NCI-H748 (cell line): ENCODE measurements around the gene ACACA.

Source experiments
- DNase-seq: peaks from one replicate; lab custom pipeline; 2025; ENCODE audit not compliant: unreplicated experiment; lab: John Stamatoyannopoulos, UW

Gene ACACA

DNA sequence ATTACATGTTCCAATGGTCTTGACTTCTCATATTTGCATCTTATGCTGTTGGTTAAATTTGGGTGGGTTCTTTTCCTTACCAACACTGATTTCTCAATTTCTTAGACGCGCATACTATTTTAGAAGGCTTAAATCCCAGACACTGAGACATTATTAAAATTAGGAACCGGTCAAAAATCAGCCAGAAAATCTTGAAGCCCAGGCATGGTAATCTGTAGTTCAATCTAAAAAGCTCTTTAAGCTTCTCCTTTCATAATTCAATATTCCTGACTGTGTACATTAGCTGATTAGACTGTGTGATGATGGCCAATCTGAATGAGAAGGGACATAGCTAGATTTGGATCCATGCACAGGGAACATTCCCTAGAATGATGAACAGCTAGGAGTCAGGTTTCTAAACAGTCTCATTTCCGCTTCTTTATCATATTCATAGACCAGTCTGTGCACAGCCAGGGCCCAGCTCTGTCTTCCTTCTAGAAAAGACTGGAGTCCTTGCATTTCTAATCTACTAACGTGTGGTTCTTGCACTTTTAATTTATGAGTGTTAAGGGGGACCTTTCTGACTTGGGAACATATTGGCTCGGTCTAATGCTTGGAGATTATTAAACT lies 268.6 kb downstream of the ACACA start:
- no peak for DNase-seq

DNA sequence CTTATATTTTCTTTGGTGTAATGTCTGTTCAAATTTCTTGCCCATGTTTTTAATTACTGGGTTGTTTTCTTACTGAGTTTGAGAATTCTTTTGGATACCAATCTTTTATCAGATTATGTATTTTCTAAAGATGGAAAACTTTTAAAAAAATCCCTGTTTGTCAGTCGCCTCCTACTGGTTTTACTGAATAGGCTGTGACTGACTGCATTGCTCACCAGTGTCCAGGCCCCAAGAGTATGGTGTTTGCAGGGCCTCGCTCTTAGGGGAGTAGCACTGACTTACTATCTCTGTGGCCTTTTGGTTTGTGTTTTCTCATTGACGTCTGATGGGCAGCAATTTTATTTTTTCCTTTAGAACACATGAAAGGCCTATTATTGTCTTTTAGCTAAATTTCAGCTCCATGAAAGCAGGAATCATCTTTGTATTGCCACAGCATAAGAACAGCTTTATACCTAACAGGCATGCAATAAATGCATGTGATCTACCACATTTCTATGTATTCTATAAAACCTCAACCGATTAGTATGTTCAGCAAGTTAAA lies 269.5 kb downstream of the ACACA start:
- DNase-seq: no peak

DNA sequence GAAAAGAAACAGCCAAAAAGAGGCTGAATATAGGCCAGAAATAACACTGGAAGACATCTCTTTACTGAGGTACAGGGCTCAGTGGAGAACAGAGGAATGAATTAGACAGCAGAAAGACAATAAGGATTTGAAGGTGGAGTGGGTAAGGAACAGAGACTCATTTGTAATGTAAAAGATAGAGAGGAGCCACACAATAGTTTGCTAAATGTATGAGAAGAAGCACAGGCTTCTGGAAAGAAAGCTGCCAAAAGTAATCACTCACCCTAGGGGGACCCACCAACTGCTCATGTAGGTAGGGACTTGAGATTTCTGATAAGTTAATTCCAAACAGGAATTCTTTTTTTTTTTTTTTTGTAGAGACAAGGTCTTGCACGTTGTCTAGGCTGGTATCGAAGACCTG lies 271.1 kb downstream of the ACACA start:
- DNase-seq: no peak

DNA sequence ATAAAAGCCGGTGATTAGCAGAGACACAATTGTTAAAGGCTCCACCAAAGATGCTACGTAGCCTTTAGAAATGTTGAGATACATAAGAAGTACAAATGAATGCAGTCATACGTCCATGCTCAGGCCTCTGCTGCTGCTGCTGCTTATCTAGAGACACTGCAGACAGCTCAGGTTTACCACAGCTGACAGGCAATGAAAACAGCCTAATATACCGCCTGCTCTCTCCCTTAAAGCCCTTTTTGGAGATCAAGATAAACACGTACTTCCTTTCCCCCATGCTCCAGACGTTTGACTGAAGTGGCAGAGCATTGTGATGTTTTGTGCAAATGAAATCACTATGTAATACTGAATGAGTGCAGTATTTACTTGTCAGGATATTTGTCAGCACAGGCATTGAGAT lies 272.6 kb downstream of the ACACA start:
- no peak for DNase-seq

DNA sequence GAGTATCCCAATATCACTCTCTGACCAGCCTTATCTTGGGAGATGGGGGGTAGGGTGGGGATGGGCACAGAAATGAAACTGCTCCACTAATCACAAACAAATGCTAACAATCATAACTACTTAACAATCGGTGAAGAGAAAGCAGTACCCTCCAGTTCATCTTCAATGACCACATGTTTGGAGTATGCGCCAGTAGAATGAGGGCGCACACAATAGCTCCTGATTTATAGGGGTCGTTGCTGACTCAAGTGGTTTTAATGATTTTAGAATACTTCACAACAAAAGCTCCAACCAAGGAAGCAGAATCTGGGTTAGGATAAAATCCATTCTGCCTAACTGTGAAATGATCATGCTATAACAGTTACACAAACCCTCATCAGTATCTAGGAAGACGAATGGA lies 273.5 kb downstream of the ACACA start:
- DNase-seq: peak; percentile 11

DNA sequence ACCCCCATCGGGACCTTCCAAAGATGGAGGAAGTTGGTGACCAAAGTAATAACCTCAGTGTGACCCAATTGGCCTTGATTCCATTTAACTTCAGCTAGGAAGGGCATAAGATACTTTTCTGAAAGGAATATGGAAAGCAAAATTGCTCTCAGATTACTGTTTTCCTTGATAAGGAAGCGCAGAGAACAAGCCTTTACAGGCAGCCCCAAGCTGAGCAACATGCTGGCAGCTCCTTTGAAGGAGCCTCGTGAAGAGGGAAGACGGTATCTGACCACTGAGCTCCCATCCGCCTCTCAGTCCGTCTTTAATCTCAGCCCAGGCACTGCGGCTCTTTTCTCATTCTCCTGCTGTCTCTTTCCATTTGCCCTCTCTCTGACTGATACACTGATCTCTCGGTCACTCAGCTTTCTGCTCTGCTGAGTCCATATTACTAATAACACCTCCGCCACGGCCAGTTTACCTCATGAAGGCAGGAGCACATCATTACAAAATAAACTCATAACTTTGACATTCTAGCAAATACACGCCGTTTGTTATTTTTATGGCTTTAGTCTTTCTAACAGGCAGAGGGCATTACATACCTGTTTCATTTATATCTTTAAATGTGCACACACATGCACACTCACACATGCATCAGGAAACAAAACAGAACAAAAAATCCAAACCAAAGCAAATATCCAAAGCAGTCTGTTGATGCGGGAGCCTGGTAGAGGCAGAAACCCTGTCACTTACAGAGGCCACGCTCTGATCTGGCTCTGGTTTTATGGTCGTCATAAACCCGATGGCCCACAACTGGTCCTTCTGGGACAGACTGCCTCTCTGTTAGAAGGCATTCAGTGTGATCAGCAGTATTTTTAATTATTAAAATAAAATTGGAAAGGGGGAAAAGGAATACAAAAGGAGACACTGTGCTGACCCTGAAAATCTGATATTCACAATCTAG lies 274.7 kb downstream of the ACACA start:
- DNase-seq: no peak

DNA sequence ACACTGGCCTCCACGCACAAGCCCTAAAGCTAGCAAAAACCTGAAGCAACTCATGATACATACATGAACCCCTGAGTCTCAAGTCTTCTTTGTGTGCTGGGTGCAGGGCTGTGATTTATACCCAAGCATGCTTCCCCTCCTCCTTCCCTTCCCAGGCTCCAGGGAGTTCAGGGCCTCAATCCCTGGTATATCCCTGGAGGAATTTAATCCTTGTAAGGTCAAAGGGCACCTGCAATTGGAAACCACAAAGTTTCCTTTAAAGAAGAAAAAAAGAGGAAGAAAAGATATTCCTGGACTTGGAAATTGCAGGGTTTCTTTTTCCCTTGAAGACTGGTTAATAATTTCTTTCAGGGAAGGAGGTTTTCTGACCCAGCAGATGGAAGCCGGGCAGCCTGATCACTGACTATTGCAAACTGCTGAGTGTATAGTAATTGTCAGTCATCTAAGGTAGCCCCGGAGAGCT lies 275.6 kb downstream of the ACACA start:
- DNase-seq: no peak

DNA sequence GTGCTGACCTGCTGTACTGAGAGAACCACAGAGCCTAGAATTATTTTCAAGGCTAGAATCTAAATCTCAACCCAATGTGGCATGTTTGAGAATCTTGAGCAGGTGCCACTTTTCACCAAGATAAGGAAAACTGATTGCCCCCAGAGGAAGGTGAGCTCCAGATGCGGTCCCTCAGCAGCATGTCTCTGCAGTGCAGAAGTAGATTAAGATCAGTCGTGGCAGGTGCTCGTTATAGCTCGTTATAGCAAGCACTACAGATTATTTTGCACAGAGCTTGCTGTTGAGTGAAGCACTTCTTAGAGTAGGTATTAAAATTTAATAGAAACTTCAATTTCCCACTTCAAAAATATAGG lies 281.8 kb downstream of the ACACA start:
- no peak for DNase-seq

DNA sequence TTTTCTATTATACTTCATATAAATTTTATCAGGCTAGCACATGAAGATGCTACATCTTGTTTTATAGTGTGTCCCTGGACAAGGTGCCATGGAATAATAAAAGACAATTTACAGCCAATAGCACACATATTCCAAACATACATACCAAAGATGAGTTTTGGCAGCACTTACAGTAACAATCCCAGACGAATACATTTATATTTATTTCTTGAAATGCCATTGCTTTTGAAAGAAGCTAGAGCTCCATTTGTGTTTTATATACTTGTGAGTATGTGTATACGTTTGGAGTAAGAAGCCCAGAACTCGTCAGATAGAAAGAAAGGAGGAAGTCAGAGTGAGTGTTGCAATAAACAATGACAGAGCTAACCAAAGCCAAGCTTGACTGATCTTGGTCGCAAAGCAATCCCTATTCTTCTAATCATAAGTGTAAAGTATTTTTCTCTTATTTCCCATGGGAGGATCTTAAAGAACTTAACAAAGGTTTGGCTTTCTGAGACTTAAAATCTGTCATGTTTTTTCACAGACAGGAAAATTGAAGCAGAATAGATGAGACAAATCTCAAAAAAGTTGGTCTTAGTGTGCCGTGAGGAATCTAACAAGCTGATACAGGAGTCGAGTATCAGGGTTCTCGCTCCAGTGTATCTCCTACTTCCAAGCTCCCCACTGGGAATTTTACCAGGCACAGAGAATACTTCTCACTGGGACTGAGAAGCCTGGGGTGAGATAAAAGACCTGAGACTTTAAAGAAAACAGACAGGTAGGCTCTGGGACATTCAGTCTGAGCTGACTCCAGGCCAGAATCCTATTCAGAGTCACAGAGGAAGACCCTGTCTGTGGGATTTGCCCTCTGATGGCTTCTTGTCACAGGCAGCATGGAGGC lies 282.5 kb downstream of the ACACA start:
- no peak for DNase-seq

DNA sequence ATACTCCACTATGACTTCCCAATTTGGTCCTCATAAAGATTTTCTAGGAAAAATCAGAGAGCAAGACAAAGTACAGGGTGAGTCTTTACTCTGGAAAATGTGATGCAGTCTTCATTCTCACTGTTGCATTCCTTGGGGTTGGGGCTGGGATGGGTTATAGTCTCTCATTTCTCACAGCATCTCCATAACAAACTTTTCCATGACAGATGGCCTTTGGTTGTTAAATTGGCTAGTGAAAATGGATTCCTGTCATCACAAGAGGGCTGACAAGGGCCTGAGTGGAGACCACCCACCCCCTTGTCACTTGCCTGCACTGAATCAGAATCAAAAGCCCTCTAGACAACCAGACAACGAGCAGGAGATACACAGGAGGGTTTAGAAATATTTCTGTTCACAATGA lies 283.2 kb downstream of the ACACA start:
- no peak for DNase-seq

DNA sequence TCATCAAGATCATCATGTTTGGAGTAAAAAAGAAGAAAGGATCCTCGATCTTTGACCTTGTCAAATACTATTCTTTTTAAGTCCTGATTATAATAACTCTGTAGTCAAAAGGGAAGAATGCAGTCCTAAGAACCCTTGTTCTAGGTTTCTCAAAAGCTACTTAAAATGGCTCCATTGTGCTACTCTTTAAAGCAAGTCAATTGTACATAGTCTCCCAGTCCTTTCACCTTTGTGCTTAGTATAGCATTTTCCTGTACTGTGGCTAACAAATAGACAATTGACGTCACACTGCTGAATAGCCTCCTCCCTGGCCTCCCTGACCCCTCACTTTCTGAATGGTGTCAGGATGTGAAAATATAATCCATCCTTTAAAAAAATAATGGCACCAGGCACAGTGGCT lies 285.0 kb downstream of the ACACA start:
- DNase-seq: no peak

DNA sequence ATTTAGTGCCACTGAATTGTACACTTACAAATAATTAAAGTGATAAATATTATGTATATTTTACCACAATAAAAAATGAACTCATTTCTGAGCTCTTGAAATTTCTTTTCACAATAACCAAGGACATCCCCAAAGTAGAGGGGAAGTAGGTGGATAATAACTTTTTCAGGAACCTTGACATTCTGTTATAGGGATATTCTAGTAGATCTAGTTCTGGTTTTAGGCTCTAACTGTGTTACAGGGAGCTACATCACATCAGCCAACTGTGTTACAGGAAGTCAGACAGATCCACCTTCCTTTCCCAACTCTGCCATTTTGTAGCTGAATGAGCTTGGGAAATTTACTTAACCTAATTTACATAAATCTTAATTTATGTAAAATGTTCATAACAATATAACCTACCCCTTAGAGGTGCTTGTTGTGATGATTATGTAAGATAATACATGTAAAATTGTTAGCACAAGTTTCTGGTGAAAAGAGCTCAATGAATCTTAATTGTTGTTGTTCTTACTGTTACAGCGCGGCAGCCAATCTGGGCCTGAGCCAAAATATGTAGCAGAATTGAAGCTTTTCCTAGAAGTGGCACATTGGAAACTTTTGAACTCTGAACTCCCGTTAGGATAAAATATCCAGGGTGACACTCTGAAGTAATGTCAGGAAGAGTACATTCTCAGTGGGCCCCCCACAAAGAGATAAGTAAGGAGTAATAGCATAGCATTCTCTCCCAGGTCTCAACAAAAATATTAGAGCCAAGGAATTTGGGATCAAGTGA lies 288.1 kb downstream of the ACACA start:
- DNase-seq: no peak

DNA sequence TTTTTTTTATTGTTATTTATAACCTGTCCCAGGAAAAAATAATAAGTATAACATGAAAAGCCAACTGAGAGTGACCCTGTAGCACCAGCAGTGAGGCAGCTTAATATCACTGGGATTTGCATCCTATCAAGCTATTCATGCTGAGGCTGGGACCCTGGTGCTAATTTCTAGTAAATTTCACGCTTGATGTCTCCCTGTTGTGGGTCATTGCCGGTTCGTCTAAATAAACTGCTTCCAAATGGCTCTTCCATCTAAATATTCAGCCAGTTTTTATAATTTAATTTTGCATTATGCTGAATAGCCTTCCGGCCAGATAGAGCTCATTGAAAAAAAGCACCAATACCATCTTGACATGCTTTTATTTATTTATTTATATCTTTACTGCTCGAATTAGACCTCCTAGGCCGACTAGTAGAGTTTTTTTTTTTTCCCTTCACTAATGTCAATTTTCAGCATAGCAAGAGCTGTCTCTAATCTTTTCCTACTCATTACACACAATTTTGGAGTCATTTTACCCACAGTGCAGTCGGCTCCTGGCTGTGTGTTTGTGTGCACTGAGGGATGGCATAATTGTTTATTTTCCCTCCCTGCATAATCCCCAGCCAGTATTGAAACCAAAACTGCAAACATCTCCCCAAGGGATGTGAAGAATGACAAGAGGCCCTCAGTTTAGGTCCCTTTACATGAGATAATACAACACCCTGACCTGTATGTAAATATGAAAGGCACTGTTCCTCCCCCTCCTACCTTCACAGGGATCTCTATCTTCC lies 289.1 kb downstream of the ACACA start:
- DNase-seq: no peak

DNA sequence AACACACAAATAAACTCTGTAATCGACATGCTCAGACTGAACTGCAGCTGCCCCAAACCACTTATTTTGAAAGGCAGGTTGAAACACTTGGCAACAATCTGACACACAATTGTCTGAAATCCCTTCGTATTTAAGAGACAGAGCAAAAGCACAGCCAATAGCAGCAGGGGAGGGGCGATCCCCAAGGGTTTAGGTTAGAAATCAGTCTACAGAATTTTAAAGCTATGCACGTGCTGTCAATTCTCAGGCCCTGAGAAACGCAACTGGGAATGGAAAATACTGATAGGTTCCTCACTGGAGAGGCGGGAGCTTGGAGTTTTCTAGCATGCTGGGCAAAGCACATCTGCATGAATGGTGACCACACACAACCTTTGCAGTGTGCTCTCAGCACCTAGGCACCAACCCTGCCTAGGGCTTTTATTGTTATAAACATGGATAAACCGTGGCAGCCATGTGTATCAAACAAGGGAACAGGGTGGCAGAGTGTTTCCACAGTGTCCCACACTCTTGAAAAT lies 289.9 kb downstream of the ACACA start:
- no peak for DNase-seq

DNA sequence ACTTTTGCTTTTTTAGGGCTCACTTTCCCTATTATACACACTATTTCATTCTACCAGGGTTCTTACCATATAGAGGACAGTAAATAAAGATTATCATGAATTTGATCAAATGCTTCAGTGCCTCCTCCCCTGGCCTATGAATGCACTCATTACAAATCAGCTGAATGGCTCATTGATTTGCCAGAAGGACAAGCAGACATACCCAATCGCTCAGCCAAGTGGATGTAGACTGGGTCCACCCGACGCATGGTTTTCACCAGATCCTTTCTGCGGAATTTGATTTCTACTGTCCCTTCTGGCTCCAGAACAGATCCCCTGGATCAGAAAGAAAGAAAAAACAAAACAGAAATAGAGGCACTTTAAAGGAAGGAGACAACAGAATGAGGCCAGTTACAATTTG lies 295.3 kb downstream of the ACACA start:
- no peak for DNase-seq

DNA sequence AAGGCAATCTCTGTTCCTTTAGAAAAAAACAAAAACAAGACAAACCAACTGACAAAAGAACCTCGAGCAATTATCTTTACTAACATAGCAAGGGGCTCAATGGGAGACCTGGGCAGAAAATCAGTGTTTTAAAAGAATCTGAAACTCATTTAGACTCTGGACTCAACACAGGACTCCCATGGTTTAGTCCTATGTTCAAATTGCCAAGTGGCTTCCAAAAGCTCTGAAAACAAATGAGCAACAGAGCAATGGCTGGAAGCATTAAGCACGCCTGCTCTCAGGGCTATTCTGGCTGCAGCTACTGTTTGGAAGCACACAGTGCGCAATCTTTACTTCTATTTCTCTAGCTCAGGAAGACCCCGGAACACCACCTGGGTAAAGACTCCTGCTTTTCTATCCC lies 295.9 kb downstream of the ACACA start:
- DNase-seq: no peak

DNA sequence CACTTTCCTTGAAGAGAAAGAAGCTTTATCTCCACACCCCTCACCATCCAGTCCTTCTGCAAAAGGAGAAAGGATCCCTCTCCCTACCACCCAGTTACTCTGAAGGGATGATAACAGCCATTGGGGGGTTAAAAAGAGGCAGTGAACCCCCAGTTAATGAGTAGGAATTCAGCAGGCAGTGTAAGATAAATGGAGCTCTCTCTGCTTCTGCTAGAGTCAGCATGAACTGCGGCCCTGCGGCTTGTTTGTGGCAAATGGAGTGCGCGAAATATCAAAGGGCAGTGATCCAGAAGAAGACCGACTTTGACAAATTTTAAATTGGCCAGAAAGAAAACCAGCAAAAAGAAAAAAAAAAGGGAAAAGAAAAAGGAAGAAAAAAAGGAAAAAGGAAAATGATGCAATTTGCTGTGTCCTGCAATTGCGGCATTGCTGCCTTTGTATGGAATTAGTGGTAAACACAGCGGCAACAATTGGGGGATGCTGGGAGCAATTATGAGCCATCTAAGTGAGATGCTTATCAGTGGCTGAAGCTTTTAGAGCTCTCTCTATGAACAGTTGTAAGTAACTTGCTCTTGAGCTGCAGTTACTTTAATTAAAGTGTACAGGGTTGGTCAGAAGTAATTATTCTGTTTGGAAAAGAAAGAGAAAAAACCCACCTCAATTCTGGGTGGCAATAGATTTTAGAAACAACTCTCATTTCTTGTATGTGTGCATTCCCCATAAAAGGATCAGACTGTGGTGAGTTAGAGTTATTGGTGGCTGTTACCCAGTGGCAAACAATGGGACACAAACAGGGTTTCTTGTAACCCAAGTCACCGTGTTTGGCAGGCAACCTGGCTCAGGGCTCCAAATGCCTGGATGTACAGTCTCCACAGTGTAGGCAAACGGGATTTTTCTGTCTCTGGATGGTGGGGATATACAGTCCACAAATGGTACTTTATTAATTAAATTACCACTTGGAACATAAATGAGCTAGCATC lies 296.6 kb downstream of the ACACA start:
- no peak for DNase-seq

DNA sequence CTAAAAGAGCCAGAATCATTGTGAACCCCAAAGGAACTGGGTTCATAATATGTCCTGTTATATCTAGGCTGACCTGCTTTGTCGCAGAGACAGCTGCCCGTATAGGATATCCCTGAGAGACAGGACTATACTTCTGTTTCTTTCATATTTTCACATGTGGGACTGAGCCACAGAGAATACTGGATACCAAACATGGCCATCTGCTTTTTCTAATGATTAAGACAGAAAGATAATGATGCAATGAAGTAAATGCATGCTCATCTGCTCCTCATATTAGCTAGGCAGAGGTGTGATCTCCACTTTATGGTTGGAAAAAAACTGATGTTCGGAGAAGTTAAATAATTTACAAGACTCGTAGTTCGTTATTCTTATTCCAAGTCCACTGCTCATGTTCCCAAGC lies 297.5 kb downstream of the ACACA start:
- DNase-seq: no peak
